ENCODE measurements around the gene RPS4Y1.

The RPS4Y1 gene

DNA sequence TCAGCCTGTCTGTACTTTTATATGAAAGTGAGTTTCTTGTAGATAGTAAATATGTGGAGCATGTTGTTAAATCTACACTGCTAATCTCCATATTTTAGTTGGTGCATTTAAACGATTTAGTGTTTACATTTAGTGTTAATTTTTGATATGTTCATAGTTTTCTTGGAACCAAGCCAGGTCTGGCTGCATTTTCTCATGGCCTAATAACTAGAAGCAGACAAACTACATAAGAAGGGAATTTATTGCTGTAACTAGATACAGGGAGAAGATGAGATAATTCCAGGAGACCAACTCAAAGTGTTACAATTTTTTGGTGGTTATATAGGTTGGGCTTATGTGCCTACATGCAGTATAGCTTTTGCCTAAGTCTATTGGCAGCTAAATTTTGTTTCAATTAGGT is 32.8 kb downstream of the RPS4Y1 start (continued):
- no peak for TF ChIP-seq ZNF214 (tag by site-specific recombination; IDR thresholded peaks at IDR 0.05; ENCODE audit: borderline replicate concordance)
- no peak for TF ChIP-seq ZNF837 (tag by site-specific recombination; IDR thresholded peaks at IDR 0.05)
- TF ChIP-seq ZNF692 (tag by site-specific recombination; IDR thresholded peaks at IDR 0.05): no peak
- no peak for TF ChIP-seq ZBTB20 (tag by site-specific recombination; IDR thresholded peaks at IDR 0.05)

GRCh38 chrY:2883561-2883960 is 42.2 kb downstream of the RPS4Y1 start:
- ChIA-PET POLR2A (no interaction called here), CTCF (no interaction called here)
- Histone ChIP-seq H3K4me1 (ENCODE audit: control insufficient read depth, insufficient read depth, low read length) (no peaks in the 10 kb centered on the region), H3K4me3 (ENCODE audit: low read depth, low read length) (no peak overlapping the region), H3K9me3 (ENCODE audit: control insufficient read depth, insufficient read depth, low read depth, low read length) (no peaks in the 10 kb centered on the region), H3K27ac (ENCODE audit: extremely low read depth, low read depth, low read length) (no peak overlapping the region), H3K36me3 (ENCODE audit: control insufficient read depth in 2 of 2, insufficient read depth in 1 of 2, low read length in 2 of 2) (no peaks in the 10 kb centered on the region)
- no peak for TF ChIP-seq HOXA7 (CRISPR knock-in tag; IDR thresholded peaks at IDR 0.05; ENCODE audit: borderline replicate concordance)
- no peak for TF ChIP-seq REPIN1 (tag by site-specific recombination; IDR thresholded peaks at IDR 0.05; ENCODE audit: low read depth)
- TF ChIP-seq, protein P1, sequence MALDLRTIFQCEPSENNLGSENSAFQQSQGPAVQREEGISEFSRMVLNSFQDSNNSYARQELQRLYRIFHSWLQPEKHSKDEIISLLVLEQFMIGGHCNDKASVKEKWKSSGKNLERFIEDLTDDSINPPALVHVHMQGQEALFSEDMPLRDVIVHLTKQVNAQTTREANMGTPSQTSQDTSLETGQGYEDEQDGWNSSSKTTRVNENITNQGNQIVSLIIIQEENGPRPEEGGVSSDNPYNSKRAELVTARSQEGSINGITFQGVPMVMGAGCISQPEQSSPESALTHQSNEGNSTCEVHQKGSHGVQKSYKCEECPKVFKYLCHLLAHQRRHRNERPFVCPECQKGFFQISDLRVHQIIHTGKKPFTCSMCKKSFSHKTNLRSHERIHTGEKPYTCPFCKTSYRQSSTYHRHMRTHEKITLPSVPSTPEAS (tag by site-specific recombination; IDR thresholded peaks at IDR 0.05): no peak
- TF ChIP-seq ZNF610 (tag by site-specific recombination; IDR thresholded peaks at IDR 0.05; ENCODE audit: borderline replicate concordance): no peak
- TF ChIP-seq ZNF48 (tag by site-specific recombination; IDR thresholded peaks at IDR 0.05): no peak
- no peak for TF ChIP-seq ZNF404 (tag by site-specific recombination; IDR thresholded peaks at IDR 0.05)
- no peak for TF ChIP-seq ZNF10 (tag by site-specific recombination; IDR thresholded peaks at IDR 0.05)
- TF ChIP-seq, protein P2, sequence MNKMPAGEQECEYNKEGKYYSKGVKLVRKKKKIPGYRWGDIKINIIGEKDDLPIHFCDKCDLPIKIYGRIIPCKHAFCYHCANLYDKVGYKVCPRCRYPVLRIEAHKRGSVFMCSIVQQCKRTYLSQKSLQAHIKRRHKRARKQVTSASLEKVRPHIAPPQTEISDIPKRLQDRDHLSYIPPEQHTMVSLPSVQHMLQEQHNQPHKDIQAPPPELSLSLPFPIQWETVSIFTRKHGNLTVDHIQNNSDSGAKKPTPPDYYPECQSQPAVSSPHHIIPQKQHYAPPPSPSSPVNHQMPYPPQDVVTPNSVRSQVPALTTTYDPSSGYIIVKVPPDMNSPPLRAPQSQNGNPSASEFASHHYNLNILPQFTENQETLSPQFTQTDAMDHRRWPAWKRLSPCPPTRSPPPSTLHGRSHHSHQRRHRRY (tag by site-specific recombination; IDR thresholded peaks at IDR 0.05): no peak

DNA sequence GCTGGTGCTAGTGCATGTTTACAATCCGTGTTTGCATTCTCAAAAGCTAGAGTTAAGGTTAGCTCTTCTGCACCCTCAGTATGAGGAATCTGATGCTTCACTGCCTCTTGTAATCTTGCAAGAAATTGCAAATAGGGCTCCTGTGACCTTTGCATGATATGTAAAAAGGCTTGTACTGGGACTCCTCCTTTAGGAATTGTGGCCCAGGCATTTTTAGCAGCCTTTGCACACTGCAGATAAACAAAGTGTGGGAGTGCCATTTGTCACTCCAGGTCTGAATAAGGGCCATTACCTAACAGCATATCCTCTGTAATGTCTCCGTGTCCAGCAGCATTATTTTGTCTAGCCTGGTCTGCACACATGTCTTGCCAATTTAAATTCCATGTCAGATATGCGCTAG is 44.5 kb downstream of the RPS4Y1 start:
- CTCF ChIA-PET: no interaction called here
- H3K9me3 ChIP-seq (ENCODE audit: control insufficient read depth, insufficient read depth, low read depth, low read length): no peaks in the 10 kb centered on the region
- TF ChIP-seq ZNF354C (tag by site-specific recombination; IDR thresholded peaks at IDR 0.05; ENCODE audit: borderline replicate concordance, low read depth) (no peak), ZNF175 (tag by site-specific recombination; IDR thresholded peaks at IDR 0.05) (no peak), ZNF423 (tag by site-specific recombination; IDR thresholded peaks at IDR 0.05) (no peak), TCF7L2 (IDR thresholded peaks at IDR 0.05; ENCODE audit: borderline replicate concordance, low read depth, low read length) (no peak), ZNF558 (tag by site-specific recombination; IDR thresholded peaks at IDR 0.05) (no peak), ZNF704 (tag by site-specific recombination; IDR thresholded peaks at IDR 0.05) (no peak), SALL2 (tag by site-specific recombination; IDR thresholded peaks at IDR 0.05; ENCODE audit: borderline replicate concordance) (no peak)
- TF ChIP-seq, protein P3, sequence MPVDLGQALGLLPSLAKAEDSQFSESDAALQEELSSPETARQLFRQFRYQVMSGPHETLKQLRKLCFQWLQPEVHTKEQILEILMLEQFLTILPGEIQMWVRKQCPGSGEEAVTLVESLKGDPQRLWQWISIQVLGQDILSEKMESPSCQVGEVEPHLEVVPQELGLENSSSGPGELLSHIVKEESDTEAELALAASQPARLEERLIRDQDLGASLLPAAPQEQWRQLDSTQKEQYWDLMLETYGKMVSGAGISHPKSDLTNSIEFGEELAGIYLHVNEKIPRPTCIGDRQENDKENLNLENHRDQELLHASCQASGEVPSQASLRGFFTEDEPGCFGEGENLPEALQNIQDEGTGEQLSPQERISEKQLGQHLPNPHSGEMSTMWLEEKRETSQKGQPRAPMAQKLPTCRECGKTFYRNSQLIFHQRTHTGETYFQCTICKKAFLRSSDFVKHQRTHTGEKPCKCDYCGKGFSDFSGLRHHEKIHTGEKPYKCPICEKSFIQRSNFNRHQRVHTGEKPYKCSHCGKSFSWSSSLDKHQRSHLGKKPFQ (tag by site-specific recombination; IDR thresholded peaks at IDR 0.05): no peak

More for the DNA sequence above, 44.5 kb downstream of the RPS4Y1 start:
- Histone ChIP-seq H3K27ac (ENCODE audit: extremely low read depth, low read depth, low read length) (no peak overlapping the region), H3K36me3 (ENCODE audit: control insufficient read depth in 2 of 2, insufficient read depth in 1 of 2, low read length in 2 of 2) (no peaks in the 10 kb centered on the region), H3K4me1 (ENCODE audit: control insufficient read depth, insufficient read depth, low read length) (no peaks in the 10 kb centered on the region), H3K4me3 (ENCODE audit: low read depth, low read length) (no peak overlapping the region)
- POLR2A ChIA-PET: no interaction called here
